AG09309 (cell line): ENCODE measurements around the gene CA10.

Experiments used
- DNase-seq: peaks from one replicate; pipeline ENCODE4 v3.0.0-alpha.2; 2010; ENCODE audit warnings: low read depth
- H3K4me3 ChIP-seq: 2 replicates; pipeline ENCODE4 v1.5.1; 2011; ENCODE audit warnings: mild to moderate bottlenecking, low read depth, low read length, moderate library complexity; ENCODE audit not compliant: control insufficient read depth
- CTCF ChIP-seq: IDR thresholded peaks from 2 replicates; pipeline ENCODE4 v1.5.1; 2011; ENCODE audit warnings: mild to moderate bottlenecking, low read depth, low read length, inconsistent platforms; ENCODE audit not compliant: insufficient read depth, control insufficient read depth; ENCODE audit errors: missing control alignments

The CA10 gene

GRCh38 chr17:51597345-51597744, 561.2 kb downstream of the CA10 start:
- TF ChIP-seq CTCF: no peak
- no peak for DNase-seq
- no peak overlapping the region for H3K4me3 ChIP-seq

- no peak overlapping the region for H3K4me3 ChIP-seq
- no peak for TF ChIP-seq CTCF
- DNase-seq: no peak
Observed at GRCh38 chr17:51595826-51596398, 562.6 kb downstream of the CA10 start.

- DNase-seq: no peak
- TF ChIP-seq CTCF: no peak
Observed at GRCh38 chr17:51590071-51590656, 568.4 kb downstream of the CA10 start.

GRCh38 chr17:51588063-51588462, 570.5 kb downstream of the CA10 start:
- no peak for TF ChIP-seq CTCF
- DNase-seq: no peak
- H3K4me3 ChIP-seq: no peak overlapping the region

More at GRCh38 chr17:51590071-51590656, 568.4 kb downstream of the CA10 start:
- H3K4me3 ChIP-seq: no peak overlapping the region

GRCh38 chr17:51587516-51587915, 571.0 kb downstream of the CA10 start:
- DNase-seq: no peak
- H3K4me3 ChIP-seq: no peak overlapping the region

DNA sequence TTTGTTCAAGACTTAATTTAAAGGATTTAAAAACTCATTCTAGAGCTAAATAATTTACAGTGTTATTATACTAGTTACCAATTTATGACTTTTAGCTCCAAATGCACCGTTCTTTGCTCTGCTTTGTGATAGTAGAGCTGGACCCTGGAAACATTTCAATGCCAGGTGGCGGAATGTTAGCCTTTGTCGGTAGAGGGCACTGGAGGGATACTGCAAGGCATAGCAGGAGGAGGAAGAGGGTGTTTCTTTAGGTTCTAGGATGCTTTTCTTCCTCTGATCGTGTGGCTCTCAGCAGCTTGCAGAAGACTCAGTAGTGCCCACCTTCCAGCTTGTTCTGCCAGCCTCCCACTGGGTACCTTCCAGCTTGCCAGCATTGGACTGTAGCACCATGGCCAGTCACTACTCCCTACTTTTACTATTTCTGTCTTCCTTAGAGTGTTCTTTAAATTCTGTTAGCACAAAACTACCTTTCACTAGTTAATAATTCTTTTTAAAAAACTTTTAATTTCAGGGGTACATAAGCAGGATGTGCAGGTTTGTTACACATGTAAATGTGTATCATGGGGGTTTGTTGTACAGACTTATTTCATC, 572.9 kb downstream of the CA10 start:
- no peak overlapping the region for H3K4me3 ChIP-seq
- no peak for DNase-seq
- TF ChIP-seq CTCF: no peak

More at GRCh38 chr17:51587516-51587915, 571.0 kb downstream of the CA10 start:
- no peak for TF ChIP-seq CTCF
